Activated T-cell treated with anti-CD3 and anti-CD28 coated beads, Interleukin-2, amount 50 U/mL, for 72 hours (primary cell): ENCODE results near the gene THSD4. TPM values are rescaled to one million over a fixed set of nuclear protein-coding genes. Genes with fewer than 3 reads are reported as not detected.

Experiments used
- ATAC-seq, 2 donors: fragments of 150-1000 bp; cut with Tn5 transposase; replicated peaks in 1 of 2; 2 replicates each; pipeline ENCODE4 v1.10.0; 2021; ENCODE audit warnings: moderate library complexity in 2 of 2, mild to moderate bottlenecking in 1 of 2
- DNase-seq, 2 donors: peaks; one replicate each; pipeline ENCODE4 v3.0.0; 2021 to 2022; ENCODE audit warnings: mixed read lengths in 1 of 2
- H3K27ac Mint-ChIP-seq: one replicate; pipeline ENCODE4 v1.8.0; 2022; ENCODE audit warnings: mild to moderate bottlenecking, moderate library complexity, mixed read lengths
- H3K27me3 Mint-ChIP-seq: one replicate; pipeline ENCODE4 v1.8.0; 2022; ENCODE audit warnings: low read depth, mixed read lengths
- H3K36me3 Mint-ChIP-seq, 2 donors: one replicate each; pipeline ENCODE4 v1.8.0; 2022; ENCODE audit warnings: mixed read lengths in 2 of 2, mild to moderate bottlenecking in 1 of 2; ENCODE audit not compliant: insufficient read depth in 2 of 2
- H3K4me1 Mint-ChIP-seq: one replicate; pipeline ENCODE4 v1.8.0; 2022; ENCODE audit warnings: low read depth, mixed read lengths
- H3K4me3 Mint-ChIP-seq, 2 donors: one replicate each; pipeline ENCODE4 v1.8.0; 2022; ENCODE audit warnings: mild to moderate bottlenecking in 2 of 2, mixed read lengths in 2 of 2, moderate library complexity in 2 of 2
- H3K9me3 Mint-ChIP-seq, 2 donors: one replicate each; pipeline ENCODE4 v1.8.0; 2022; ENCODE audit warnings: mixed read lengths in 2 of 2
- total RNA-seq, 2 donors: library from RNA; stranded (reverse); gene quantifications; one replicate each; pipeline ENCODE4 v1.2.3, GENCODE V29; 2022

The THSD4 gene
- total RNA-seq, 2 donors from 2014 or later = not detected

GRCh38 chr15:71823801-71824200 lies 708.5 kb downstream of the THSD4 start:
- ATAC-seq = no peak
- peaks cover 3 to 6% of the 10 kb centered on the region in 2 donors for H3K9me3 Mint-ChIP-seq

GRCh38 chr15:71825021-71825730 lies 709.9 kb downstream of the THSD4 start:
- Mint-ChIP-seq H3K27me3 (no peaks in the 10 kb centered on the region), H3K9me3 (peaks cover 3 to 4% of the 10 kb centered on the region in 2 donors), H3K27ac (no peak overlapping the region), H3K4me3 (no peak overlapping the region), H3K36me3 (peaks cover 19 to 26% of the 10 kb centered on the region in 2 donors), H3K4me1 (no peaks in the 10 kb centered on the region)
- DNase-seq (no peak), ATAC-seq (no peak)

More at GRCh38 chr15:71823801-71824200, 708.5 kb downstream of the THSD4 start:
- H3K4me1 Mint-ChIP-seq = no peaks in the 10 kb centered on the region
- H3K27ac Mint-ChIP-seq = no peak overlapping the region
- H3K4me3 Mint-ChIP-seq = no peak overlapping the region
- no peaks in the 10 kb centered on the region for H3K27me3 Mint-ChIP-seq
- no peak for DNase-seq
- H3K36me3 Mint-ChIP-seq = peaks cover 18 to 24% of the 10 kb centered on the region in 2 donors

GRCh38 chr15:71826196-71826595 lies 710.9 kb downstream of the THSD4 start:
- Mint-ChIP-seq H3K27ac (no peak overlapping the region), H3K9me3 (peaks cover 3 to 4% of the 10 kb centered on the region in 2 donors), H3K36me3 (peaks cover 19 to 26% of the 10 kb centered on the region in 2 donors), H3K27me3 (no peaks in the 10 kb centered on the region), H3K4me3 (no peak overlapping the region), H3K4me1 (no peaks in the 10 kb centered on the region)
- no peak for ATAC-seq
- DNase-seq = no peak

- Mint-ChIP-seq H3K4me1 (no peaks in the 10 kb centered on the region), H3K9me3 (no peaks in the 10 kb centered on the region), H3K27me3 (no peaks in the 10 kb centered on the region), H3K27ac (no peak overlapping the region), H3K36me3 (peaks cover 11 to 13% of the 10 kb centered on the region in 2 donors), H3K4me3 (no peak overlapping the region)
- DNase-seq (no peak), ATAC-seq (no peak)
These were observed 715.7 kb downstream of the THSD4 start for GRCh38 chr15:71830981-71831380.

Other genes starting within 250 kb of the THSD4 start
- gene THAP10, start 223.0 kb upstream of the THSD4 start, total RNA-seq = under 1 TPM; 0.62 to 0.74 TPM
- 1 to 10 TPM in 1 of 2 donors, under 1 TPM in 1; 0.41 to 2.2 TPM for gene LRRC49, start 222.6 kb upstream of the THSD4 start, total RNA-seq